Astrocyte of the spinal cord (primary cell): ENCODE data around the gene NRP2.

Experiments used
- DNase-seq: peaks from one replicate; pipeline ENCODE4 v3.0.0; 2011; ENCODE audit warnings: low read depth, low spot score
- H3K4me3 ChIP-seq: 2 replicates; pipeline ENCODE4 v1.5.1; 2011; ENCODE audit warnings: low read depth, mild to moderate bottlenecking, low read length, moderate library complexity
- in situ Hi-C: cut with HindIII; loops from 2 replicates; pipeline ENCODE4 v1.10.0; 2017; ENCODE audit warnings: low sequenced_read_pairs
- TF ChIP-seq, protein P1 (sequence below): IDR thresholded peaks from 2 replicates; pipeline ENCODE4 v1.5.1; 2012; ENCODE audit warnings: low read depth, mild to moderate bottlenecking, low read length, inconsistent platforms

NRP2 gene

GRCh38 chr2:205806143-205806905 is 124.0 kb downstream of the NRP2 start:
- TF ChIP-seq, protein P1, sequence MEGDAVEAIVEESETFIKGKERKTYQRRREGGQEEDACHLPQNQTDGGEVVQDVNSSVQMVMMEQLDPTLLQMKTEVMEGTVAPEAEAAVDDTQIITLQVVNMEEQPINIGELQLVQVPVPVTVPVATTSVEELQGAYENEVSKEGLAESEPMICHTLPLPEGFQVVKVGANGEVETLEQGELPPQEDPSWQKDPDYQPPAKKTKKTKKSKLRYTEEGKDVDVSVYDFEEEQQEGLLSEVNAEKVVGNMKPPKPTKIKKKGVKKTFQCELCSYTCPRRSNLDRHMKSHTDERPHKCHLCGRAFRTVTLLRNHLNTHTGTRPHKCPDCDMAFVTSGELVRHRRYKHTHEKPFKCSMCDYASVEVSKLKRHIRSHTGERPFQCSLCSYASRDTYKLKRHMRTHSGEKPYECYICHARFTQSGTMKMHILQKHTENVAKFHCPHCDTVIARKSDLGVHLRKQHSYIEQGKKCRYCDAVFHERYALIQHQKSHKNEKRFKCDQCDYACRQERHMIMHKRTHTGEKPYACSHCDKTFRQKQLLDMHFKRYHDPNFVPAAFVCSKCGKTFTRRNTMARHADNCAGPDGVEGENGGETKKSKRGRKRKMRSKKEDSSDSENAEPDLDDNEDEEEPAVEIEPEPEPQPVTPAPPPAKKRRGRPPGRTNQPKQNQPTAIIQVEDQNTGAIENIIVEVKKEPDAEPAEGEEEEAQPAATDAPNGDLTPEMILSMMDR, result no peak
- in situ Hi-C loops, result no loop called here
- no peak overlapping the region for H3K4me3 ChIP-seq
- no peak for DNase-seq

DNA sequence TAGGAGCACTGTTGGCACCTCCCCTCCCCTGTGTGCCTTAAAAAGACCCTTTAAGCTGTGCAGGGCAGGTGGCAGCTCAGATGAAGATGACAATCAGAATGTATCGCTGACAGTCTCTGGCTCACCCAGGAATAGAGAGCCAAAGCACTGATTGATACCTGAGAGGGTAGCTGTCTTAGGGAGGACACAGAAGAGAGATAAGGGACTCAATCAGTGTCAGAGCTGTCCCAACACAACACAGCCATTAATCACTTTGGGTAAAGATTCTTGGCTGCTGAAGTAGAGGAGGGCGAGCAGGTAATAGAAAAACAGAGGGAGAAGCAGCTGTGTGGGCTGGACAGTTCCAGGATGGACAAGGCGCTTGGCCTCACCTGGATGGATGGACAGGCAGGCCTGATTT is 124.9 kb downstream of the NRP2 start:
- no peak for DNase-seq
- in situ Hi-C loops, result no loop called here
- no peak overlapping the region for H3K4me3 ChIP-seq
- TF ChIP-seq, protein P1, result no peak

- DNase-seq, result no peak
- TF ChIP-seq, protein P1, result no peak
- no peak overlapping the region for H3K4me3 ChIP-seq
- in situ Hi-C loops, result no loop called here
Observed at GRCh38 chr2:205807758-205808157, 125.5 kb downstream of the NRP2 start.

DNA sequence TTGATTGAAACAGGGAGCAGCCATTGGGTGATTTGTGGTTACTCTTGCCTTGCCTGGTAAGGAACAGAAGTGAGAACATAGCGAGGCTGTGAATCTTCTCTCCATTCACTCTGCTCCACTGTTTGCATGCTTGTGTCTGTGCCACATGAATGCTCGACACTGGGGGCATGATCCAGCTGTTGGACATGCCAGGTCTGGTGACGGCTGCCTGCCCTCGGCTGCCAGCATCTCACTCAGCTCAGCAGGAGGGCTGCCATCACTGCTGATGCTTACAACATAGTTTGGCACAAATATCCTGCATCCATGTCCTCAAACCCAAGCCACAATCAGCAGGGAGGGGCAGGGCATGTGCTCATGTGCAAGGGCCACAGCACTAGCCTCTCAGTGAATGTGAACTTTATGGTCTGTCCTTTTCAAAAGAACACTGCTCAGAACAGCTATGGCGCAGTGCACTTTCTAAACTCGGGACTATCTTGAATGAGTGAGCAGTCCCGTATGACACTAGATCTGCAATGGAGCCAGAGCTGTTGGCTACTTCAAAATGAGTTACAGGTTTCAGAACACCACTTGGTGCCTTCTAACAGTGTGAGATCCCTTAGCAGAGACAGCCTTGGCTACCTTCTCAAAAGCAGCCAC is 126.3 kb downstream of the NRP2 start:
- H3K4me3 ChIP-seq, result no peak overlapping the region
- in situ Hi-C loops, result no loop called here
- DNase-seq, result no peak
- TF ChIP-seq, protein P1, result no peak

DNA sequence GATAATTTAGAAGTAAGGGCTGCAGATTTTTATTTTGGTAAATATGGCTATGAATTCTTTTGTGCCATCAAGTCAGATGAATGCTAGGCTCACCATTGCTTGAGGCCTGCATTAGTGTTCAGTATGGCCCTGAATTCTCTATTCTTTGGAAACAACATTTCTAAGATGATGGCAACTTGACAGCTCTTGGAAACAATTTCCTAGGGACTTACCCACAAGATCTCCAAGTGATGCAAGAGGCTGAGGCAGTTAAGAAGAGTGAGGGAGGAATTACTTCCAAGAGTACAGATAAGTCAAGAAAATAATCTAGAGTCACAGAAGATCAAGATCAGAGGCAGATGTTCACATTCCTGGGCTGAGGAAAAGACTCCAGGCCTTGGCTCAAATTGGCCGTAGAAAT is 129.1 kb downstream of the NRP2 start:
- in situ Hi-C loops, result no loop called here
- no peak for DNase-seq
- TF ChIP-seq, protein P1, result no peak
- no peak overlapping the region for H3K4me3 ChIP-seq

DNA sequence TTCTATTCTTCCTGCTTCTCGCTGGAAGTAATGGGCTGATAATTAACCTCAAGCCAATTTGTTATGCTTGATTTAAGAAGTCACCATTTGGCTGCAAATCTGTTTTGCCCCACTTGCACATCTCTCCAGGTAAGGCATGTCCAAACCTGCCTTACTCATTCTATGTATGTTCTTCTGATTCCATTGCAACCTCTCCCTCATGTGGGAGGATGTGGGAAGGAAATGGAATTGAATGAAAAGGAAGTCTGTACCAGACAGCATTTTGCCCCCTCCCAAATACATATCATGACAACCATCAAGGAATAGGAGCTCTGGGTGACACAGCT is 131.7 kb downstream of the NRP2 start:
- in situ Hi-C loops, result no loop called here
- no peak overlapping the region for H3K4me3 ChIP-seq
- DNase-seq, result no peak
- TF ChIP-seq, protein P1, result no peak
